ENCODE measurements around the gene MGST1.

The MGST1 gene

DNA sequence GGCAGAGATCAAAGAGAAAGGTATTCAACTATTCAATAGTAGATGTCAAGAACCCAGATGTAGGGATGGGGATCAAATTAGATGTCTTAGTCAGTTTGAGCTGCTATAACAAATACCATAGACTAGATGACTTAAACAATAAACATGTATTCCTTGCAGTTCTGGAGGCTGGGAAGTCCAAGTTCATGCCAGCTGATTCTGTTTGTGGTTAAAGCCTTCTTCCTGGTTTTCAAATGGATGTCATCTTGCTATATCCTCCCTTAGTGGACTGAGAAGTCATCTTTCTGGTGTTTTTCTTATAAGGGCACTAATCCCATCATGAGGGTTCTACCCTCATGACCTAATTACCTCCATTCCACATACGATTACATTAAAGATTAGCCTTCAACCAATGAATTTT, 19.5 kb upstream of the MGST1 start:
- H3K36me3 ChIP-seq (ENCODE audit: control insufficient read depth, insufficient read depth, low read length), result no peaks in the 10 kb centered on the region
- H3K9ac ChIP-seq (ENCODE audit: low read length), result no peak overlapping the region
- H3K4me1 ChIP-seq (ENCODE audit: control insufficient read depth, insufficient read depth, low read length), result no peaks in the 10 kb centered on the region
- no peak overlapping the region for H3K27ac ChIP-seq (ENCODE audit: low read depth, low read length)
- H3K27me3 ChIP-seq (ENCODE audit: control insufficient read depth, insufficient read depth, low read length), result no peaks in the 10 kb centered on the region
- H3K4me3 ChIP-seq (ENCODE audit: low read length), result no peak overlapping the region

DNA sequence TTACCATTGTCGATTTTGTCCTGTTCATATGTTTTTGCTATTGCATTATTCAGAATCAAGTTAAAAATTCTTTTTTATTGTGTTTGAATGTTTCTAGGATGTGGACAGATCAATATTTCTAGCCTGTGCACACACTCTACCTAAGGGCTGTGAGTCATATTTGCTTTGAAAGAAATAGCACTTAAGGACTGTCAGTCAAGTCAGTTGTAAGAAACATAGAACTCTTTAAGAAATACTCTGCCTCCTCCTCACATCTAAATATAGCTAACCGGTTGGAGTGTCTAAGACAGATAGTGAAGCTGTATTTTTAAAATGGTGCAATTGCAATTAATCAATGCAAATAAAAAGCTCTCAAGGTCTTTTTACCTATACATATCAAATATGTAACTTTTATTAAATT, 17.9 kb upstream of the MGST1 start:
- H3K27ac ChIP-seq (ENCODE audit: low read depth, low read length), result no peak overlapping the region
- no peak overlapping the region for H3K4me3 ChIP-seq (ENCODE audit: low read length)
- no peaks in the 10 kb centered on the region for H3K36me3 ChIP-seq (ENCODE audit: control insufficient read depth, insufficient read depth, low read length)
- H3K9ac ChIP-seq (ENCODE audit: low read length), result no peak overlapping the region
- H3K4me1 ChIP-seq (ENCODE audit: control insufficient read depth, insufficient read depth, low read length), result no peaks in the 10 kb centered on the region
- H3K27me3 ChIP-seq (ENCODE audit: control insufficient read depth, insufficient read depth, low read length), result no peaks in the 10 kb centered on the region

DNA sequence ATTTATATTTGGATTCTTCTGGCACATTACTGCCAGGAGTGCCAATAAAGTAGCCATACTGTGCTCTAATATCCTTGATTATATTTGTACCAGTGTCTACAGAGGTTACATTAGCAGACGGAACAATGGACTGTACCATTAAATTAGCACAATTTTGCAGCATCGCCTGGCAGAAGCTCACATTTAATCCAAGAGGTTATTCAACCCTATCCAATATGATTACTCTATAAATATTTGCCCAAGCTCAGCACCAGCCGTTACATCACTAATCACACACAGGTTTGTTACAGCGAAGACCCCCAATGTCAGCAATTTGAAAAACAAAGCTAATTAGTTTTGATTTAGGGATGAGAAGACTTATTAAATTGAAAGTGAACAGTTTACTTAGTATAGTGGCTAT, 16.9 kb upstream of the MGST1 start:
- no peaks in the 10 kb centered on the region for H3K27me3 ChIP-seq (ENCODE audit: control insufficient read depth, insufficient read depth, low read length)
- H3K27ac ChIP-seq (ENCODE audit: low read depth, low read length), result no peak overlapping the region
- H3K36me3 ChIP-seq (ENCODE audit: control insufficient read depth, insufficient read depth, low read length), result no peaks in the 10 kb centered on the region
- H3K9ac ChIP-seq (ENCODE audit: low read length), result no peak overlapping the region
- H3K4me3 ChIP-seq (ENCODE audit: low read length), result no peak overlapping the region
- no peaks in the 10 kb centered on the region for H3K4me1 ChIP-seq (ENCODE audit: control insufficient read depth, insufficient read depth, low read length)

DNA sequence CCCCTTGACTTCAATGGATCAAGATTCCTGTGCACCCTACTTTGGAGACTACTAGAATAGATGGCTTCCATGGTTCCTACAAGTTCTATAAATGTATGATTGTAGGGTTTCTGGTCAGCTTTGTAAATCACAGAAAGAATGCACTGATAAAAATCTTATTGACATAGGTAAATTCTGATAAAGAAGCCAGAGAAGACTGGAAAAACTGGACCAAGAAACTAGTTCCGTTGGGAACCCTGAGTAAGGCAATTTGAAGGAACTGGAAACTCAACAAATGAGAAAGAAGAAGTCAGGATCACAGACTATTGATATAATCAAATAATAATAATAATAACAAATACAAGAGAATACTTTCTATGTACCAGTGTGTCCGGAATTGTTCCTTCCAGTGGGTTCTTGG, 15.4 kb upstream of the MGST1 start:
- Histone ChIP-seq H3K4me3 (ENCODE audit: low read length) (no peak overlapping the region), H3K27me3 (ENCODE audit: control insufficient read depth, insufficient read depth, low read length) (no peaks in the 10 kb centered on the region), H3K27ac (ENCODE audit: low read depth, low read length) (no peak overlapping the region), H3K4me1 (ENCODE audit: control insufficient read depth, insufficient read depth, low read length) (no peaks in the 10 kb centered on the region), H3K36me3 (ENCODE audit: control insufficient read depth, insufficient read depth, low read length) (no peaks in the 10 kb centered on the region), H3K9ac (ENCODE audit: low read length) (no peak overlapping the region)

DNA sequence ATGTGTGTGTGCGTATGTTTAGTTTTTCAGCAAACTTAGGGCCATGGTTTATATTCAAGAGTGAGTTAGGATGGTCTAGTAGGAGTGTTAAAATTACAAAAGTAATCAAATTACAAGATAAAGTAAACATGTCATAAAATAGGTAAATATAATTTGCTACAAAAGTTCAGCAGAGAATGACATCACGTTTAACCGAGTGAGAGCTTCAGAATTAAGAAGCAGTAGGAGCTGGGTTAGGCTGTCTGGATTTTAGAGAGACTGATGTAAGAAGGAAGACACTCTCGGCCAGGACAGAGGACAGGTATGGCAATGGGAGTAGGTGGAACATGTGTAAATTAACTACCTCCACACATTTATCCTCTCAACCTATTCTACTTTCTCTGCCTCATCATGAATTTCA, 11.6 kb upstream of the MGST1 start:
- Histone ChIP-seq H3K27me3 (ENCODE audit: control insufficient read depth, insufficient read depth, low read length) (no peaks in the 10 kb centered on the region), H3K9ac (ENCODE audit: low read length) (no peak overlapping the region), H3K36me3 (ENCODE audit: control insufficient read depth, insufficient read depth, low read length) (no peaks in the 10 kb centered on the region), H3K4me1 (ENCODE audit: control insufficient read depth, insufficient read depth, low read length) (no peaks in the 10 kb centered on the region), H3K27ac (ENCODE audit: low read depth, low read length) (no peak overlapping the region), H3K4me3 (ENCODE audit: low read length) (no peak overlapping the region)

DNA sequence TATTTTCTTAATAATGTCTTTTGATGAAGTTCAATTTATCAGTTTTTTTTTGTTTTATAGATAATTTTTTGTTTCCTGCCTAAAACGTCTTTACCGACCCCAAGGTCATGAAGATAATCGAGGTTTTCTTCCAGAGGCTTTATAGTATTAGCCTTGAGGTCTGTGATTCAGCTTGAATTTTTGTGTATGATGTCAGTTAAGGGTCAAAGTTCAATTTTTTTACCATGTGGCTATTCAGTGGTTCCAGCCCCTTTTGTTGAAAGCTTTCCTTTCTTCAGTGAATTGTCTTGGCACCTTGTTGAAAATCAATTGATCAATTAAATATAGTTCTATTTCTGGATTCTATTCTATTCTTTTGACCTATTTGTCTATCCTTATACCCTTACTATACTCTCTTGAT, 3.2 kb upstream of the MGST1 start:
- Histone ChIP-seq H3K27me3 (ENCODE audit: control insufficient read depth, insufficient read depth, low read length) (no peaks in the 10 kb centered on the region), H3K27ac (ENCODE audit: low read depth, low read length) (no peak overlapping the region), H3K36me3 (ENCODE audit: control insufficient read depth, insufficient read depth, low read length) (no peaks in the 10 kb centered on the region), H3K4me1 (ENCODE audit: control insufficient read depth, insufficient read depth, low read length) (no peaks in the 10 kb centered on the region), H3K9ac (ENCODE audit: low read length) (no peak overlapping the region), H3K4me3 (ENCODE audit: low read length) (no peak overlapping the region)

DNA sequence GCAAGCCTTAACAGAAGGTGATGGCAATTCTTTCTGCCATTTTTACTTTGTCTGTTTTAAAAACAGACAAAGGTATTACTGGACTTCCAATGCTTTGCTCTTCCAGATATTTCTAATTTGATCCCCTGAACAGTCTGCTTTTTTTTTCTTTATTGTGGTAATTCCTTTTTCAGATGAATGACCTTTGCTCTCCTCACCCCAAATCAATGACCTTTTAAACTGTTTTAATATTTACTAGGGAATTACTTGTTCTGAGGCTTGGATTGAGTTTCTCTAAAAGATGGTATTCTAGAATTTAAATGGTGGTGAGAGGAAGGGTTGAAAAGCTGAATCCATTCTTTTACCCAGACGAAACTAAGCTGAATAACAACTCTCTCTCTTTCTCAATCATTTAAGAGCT, 2.3 kb upstream of the MGST1 start:
- H3K36me3 ChIP-seq (ENCODE audit: control insufficient read depth, insufficient read depth, low read length), result no peaks in the 10 kb centered on the region
- no peak overlapping the region for H3K4me3 ChIP-seq (ENCODE audit: low read length)
- H3K27ac ChIP-seq (ENCODE audit: low read depth, low read length), result no peak overlapping the region
- no peaks in the 10 kb centered on the region for H3K4me1 ChIP-seq (ENCODE audit: control insufficient read depth, insufficient read depth, low read length)
- no peak overlapping the region for H3K9ac ChIP-seq (ENCODE audit: low read length)
- H3K27me3 ChIP-seq (ENCODE audit: control insufficient read depth, insufficient read depth, low read length), result no peaks in the 10 kb centered on the region

DNA sequence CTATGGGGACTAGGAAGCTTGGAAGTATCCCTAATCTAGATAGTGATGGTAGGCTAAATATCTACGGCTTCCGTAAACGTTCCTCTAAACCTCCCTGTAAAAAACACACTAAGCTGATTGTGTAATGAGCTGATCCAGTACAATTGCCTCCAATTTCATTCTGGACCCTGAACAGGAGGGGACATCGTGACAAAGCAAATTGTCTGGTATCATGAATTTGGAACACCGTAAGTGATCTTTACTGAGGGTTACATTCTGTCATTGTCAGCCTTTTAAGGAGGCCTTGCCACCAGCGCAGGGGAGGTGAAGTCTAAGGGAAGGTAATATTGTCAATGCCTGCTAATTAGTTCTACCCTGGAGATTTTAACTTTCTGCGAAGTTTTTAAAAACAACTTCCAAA, 487 bp upstream of the MGST1 start:
- Histone ChIP-seq H3K9ac (ENCODE audit: low read length) (no peak overlapping the region), H3K4me3 (ENCODE audit: low read length) (peak overlapping the region; percentile 82), H3K27me3 (ENCODE audit: control insufficient read depth, insufficient read depth, low read length) (no peaks in the 10 kb centered on the region), H3K4me1 (ENCODE audit: control insufficient read depth, insufficient read depth, low read length) (no peaks in the 10 kb centered on the region), H3K36me3 (ENCODE audit: control insufficient read depth, insufficient read depth, low read length) (no peaks in the 10 kb centered on the region), H3K27ac (ENCODE audit: low read depth, low read length) (peak overlapping the region; percentile 64)

DNA sequence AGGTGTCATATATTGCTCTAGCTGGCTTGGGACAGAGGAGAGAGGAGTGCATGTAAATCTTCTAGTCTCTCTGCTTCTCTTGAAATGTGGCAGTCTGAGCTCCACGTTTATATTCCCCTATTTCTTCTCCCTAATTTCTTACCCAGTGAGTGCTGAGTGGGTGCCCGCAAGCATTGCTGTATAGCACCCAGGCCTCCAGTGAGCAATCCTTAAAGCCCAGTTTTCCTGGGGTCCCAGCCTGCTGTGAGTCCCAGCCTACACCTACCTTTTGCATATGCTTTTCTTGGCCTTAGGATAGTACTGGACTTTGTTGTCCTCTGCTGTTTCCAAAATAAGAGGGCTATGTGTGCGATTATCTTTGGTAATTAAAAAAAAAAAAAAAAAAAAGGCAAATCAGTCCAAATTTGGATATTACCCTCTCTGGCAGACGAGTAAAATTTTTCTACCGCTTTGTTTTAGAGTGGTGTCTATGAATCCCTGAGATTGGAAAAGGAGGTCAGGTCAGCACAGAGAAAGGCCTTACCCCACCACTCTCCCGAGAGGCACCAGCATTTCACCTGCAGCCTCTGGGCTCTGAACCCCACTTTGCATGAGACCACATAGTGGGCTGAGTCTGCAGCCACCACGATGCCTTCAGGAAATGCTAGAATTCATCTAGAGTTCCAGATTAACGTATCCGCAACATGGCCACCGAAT, 1.1 kb downstream of the MGST1 start:
- Histone ChIP-seq H3K9ac (ENCODE audit: low read length) (no peak overlapping the region), H3K27ac (ENCODE audit: low read depth, low read length) (no peak overlapping the region), H3K36me3 (ENCODE audit: control insufficient read depth, insufficient read depth, low read length) (no peaks in the 10 kb centered on the region), H3K4me3 (ENCODE audit: low read length) (peak overlapping the region; percentile 82), H3K4me1 (ENCODE audit: control insufficient read depth, insufficient read depth, low read length) (no peaks in the 10 kb centered on the region), H3K27me3 (ENCODE audit: control insufficient read depth, insufficient read depth, low read length) (no peaks in the 10 kb centered on the region)

DNA sequence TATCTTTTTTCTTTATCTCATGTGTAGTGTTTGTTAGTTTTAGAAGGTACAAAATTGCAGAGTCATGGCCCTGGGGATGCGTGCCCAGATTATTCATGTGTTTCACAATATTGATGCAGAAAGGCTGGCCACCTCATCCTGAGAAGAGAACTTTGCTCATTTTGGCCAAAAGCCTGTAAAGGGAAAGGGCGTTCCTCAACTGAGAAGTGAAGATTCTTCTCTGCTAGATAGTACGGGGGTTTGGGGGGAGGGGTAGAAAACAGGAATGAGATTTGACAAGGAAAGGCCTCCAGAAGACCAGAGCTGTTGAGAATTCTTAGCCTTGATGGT, 1.7 kb downstream of the MGST1 start:
- Histone ChIP-seq H3K4me1 (ENCODE audit: control insufficient read depth, insufficient read depth, low read length) (no peaks in the 10 kb centered on the region), H3K36me3 (ENCODE audit: control insufficient read depth, insufficient read depth, low read length) (no peaks in the 10 kb centered on the region), H3K9ac (ENCODE audit: low read length) (no peak overlapping the region), H3K27me3 (ENCODE audit: control insufficient read depth, insufficient read depth, low read length) (no peaks in the 10 kb centered on the region), H3K4me3 (ENCODE audit: low read length) (peak overlapping the region; percentile 82), H3K27ac (ENCODE audit: low read depth, low read length) (no peak overlapping the region)

DNA sequence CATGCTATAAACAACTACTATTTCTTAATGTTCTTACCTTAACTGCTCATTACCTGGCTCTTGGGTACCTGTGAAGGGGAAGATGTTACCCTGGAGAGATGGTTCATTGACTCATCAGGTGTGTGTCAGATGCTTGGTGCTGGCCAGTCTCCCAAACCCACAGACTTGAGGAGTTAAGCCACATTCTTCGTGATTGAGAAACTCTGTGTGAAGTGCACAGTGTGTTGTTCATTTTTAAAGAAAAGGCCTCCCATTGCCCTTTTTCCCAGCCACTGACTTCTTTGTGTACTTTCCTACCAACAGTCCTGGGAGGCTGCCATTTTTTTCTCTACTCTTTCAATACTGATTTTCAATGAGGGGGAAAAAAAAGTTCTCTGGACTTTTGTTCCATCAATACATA, 3.2 kb downstream of the MGST1 start:
- no peak overlapping the region for H3K4me3 ChIP-seq (ENCODE audit: low read length)
- no peak overlapping the region for H3K27ac ChIP-seq (ENCODE audit: low read depth, low read length)
- H3K27me3 ChIP-seq (ENCODE audit: control insufficient read depth, insufficient read depth, low read length), result no peaks in the 10 kb centered on the region
- no peaks in the 10 kb centered on the region for H3K4me1 ChIP-seq (ENCODE audit: control insufficient read depth, insufficient read depth, low read length)
- H3K9ac ChIP-seq (ENCODE audit: low read length), result no peak overlapping the region
- H3K36me3 ChIP-seq (ENCODE audit: control insufficient read depth, insufficient read depth, low read length), result no peaks in the 10 kb centered on the region

DNA sequence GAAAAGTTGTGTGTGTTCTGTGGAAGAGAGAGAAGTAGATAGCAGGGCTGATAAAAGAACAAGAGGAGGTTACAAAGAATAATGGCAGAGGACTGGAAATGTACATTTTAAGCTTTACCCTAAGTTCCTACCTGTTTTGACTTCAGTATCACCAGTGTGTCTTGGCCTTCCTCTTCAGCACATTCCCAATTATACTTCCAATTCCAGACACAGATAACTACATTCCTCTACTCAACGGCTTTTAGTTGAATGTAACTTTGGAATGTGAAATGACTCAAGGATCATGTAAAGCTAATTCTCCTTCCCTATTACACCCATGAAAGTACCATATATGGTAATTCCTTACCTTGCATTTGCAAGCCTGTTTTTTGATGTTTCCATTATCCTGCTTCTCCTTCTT, 5.0 kb downstream of the MGST1 start:
- Histone ChIP-seq H3K4me1 (ENCODE audit: control insufficient read depth, insufficient read depth, low read length) (no peaks in the 10 kb centered on the region), H3K9ac (ENCODE audit: low read length) (no peak overlapping the region), H3K4me3 (ENCODE audit: low read length) (no peak overlapping the region), H3K27ac (ENCODE audit: low read depth, low read length) (no peak overlapping the region), H3K27me3 (ENCODE audit: control insufficient read depth, insufficient read depth, low read length) (no peaks in the 10 kb centered on the region), H3K36me3 (ENCODE audit: control insufficient read depth, insufficient read depth, low read length) (no peaks in the 10 kb centered on the region)

DNA sequence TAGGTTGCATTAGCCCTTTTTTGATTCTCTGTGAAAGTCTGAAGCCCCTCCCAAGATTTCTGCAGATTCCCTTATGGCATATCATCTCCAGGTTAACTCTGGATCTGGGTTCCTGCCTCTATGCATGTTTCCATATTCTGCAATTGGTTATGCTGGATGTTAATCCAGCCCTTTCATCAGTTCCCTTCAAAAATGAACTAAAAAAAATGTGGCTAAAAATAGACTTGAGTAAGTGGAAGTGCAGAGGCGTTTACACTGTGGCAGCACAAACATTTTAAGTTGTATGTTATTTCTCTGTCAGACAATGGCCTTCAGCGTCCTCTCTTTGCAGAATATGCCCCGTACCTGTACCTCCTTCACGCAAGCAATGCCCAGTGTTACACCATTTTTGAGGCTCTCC, 11.4 kb downstream of the MGST1 start:
- Histone ChIP-seq H3K9ac (ENCODE audit: low read length) (no peak overlapping the region), H3K36me3 (ENCODE audit: control insufficient read depth, insufficient read depth, low read length) (no peaks in the 10 kb centered on the region), H3K4me1 (ENCODE audit: control insufficient read depth, insufficient read depth, low read length) (no peaks in the 10 kb centered on the region), H3K4me3 (ENCODE audit: low read length) (no peak overlapping the region), H3K27me3 (ENCODE audit: control insufficient read depth, insufficient read depth, low read length) (no peaks in the 10 kb centered on the region), H3K27ac (ENCODE audit: low read depth, low read length) (no peak overlapping the region)

All from rectal smooth muscle tissue (tissue), 1 donor.